IMR-90 (cell line): ENCODE results near the gene FGFBP2. TPM values are rescaled to one million over a fixed set of nuclear protein-coding genes. Genes with fewer than 3 reads are reported as not detected.

Source experiments
- ATAC-seq: fragments of 200-7000 bp; cut with Tn5 transposase; 2 replicates; pipeline ENCODE4 v1.9.1; 2020; ENCODE audit warnings: low read depth, mild to moderate bottlenecking, moderate library complexity
- BruUV-seq: library from RNA; stranded (reverse); fragments of 400-500 nt; replicated peaks from 2 replicates; lab custom pipeline; 2021; lab: Mats Ljungman, UMichigan
- CTCF ChIA-PET: fragments of 300-600 bp; formaldehyde crosslinking; extraction: SDS; loops from one replicate; lab custom pipeline; 2021; ENCODE audit warnings: antibody characterized with exemption; lab: Yijun Ruan, JAX
- POLR2A ChIA-PET: fragments of 300-600 bp; sonication (Branson Sonifier 250); formaldehyde crosslinking; loops from one replicate; lab custom pipeline; 2022; ENCODE audit warnings: antibody characterized with exemption; ENCODE audit not compliant: unreplicated experiment; lab: Charles Lee
- DNase-seq: peaks from one replicate; pipeline ENCODE4 v3.0.0; 2013
- H2AFZ ChIP-seq: replicated peaks from 2 replicates; pipeline ENCODE3; 2013; ENCODE audit warnings: low read length, mild to moderate bottlenecking; ENCODE audit not compliant: poor library complexity
- H2AK5ac ChIP-seq: 2 replicates; pipeline ENCODE4 v1.6.1; 2013; ENCODE audit warnings: low read depth, low read length, inconsistent platforms
- H2AK9ac ChIP-seq: replicated peaks from 2 replicates; pipeline ENCODE3; 2013; ENCODE audit warnings: mild to moderate bottlenecking, low read depth, low read length, moderate library complexity; ENCODE audit not compliant: poor library complexity
- H2BK120ac ChIP-seq: 2 replicates; pipeline ENCODE4 v1.6.1; 2013; ENCODE audit warnings: low read depth, low read length, inconsistent platforms
- H2BK15ac ChIP-seq: 3 replicates; pipeline ENCODE4 v1.6.1; 2013; ENCODE audit warnings: low read depth, low read length, inconsistent platforms
- H2BK20ac ChIP-seq: 2 replicates; pipeline ENCODE4 v1.6.1; 2013; ENCODE audit warnings: low read depth, mild to moderate bottlenecking, inconsistent platforms, low read length, moderate library complexity
- H2BK5ac ChIP-seq: 2 replicates; pipeline ENCODE4 v1.6.1; 2013; ENCODE audit warnings: mild to moderate bottlenecking, low read depth, low read length, inconsistent platforms; ENCODE audit not compliant: poor library complexity, severe bottlenecking
- H3K14ac ChIP-seq: replicated peaks from 2 replicates; pipeline ENCODE4 v1.6.1; 2013; ENCODE audit warnings: low read depth, low read length, inconsistent platforms
- H3K18ac ChIP-seq: 2 replicates; pipeline ENCODE4 v1.6.1; 2013; ENCODE audit warnings: low read depth, low read length, control low read depth
- H3K23ac ChIP-seq: 2 replicates; pipeline ENCODE4 v1.6.1; 2013; ENCODE audit warnings: low read depth, low read length, inconsistent platforms
- H3K27ac ChIP-seq: 2 replicates; pipeline ENCODE4 v1.5.1; 2013; ENCODE audit warnings: mild to moderate bottlenecking, control low read depth, low read length; ENCODE audit not compliant: insufficient read depth
- H3K27me3 ChIP-seq: 2 replicates; pipeline ENCODE4 v1.6.1; 2013; ENCODE audit warnings: low read length; ENCODE audit not compliant: control insufficient read depth, insufficient read depth
- H3K36me3 ChIP-seq: 2 replicates; pipeline ENCODE4 v1.6.1; 2013; ENCODE audit warnings: low read length, mixed read lengths; ENCODE audit not compliant: control insufficient read depth, insufficient read depth
- H3K4ac ChIP-seq: 2 replicates; pipeline ENCODE4 v1.6.1; 2013; ENCODE audit warnings: low read depth, low read length, inconsistent platforms
- H3K4me1 ChIP-seq: 2 replicates; pipeline ENCODE4 v1.6.1; 2013; ENCODE audit warnings: low read length, mixed read lengths; ENCODE audit not compliant: control insufficient read depth, insufficient read depth
- H3K4me2 ChIP-seq: 2 replicates; pipeline ENCODE4 v1.6.1; 2013; ENCODE audit warnings: low read depth, mild to moderate bottlenecking, control low read depth, low read length, moderate library complexity
- H3K4me3 ChIP-seq: 2 replicates; pipeline ENCODE4 v1.5.1; 2013; ENCODE audit warnings: low read depth, mild to moderate bottlenecking, control low read depth, low read length, moderate library complexity; ENCODE audit not compliant: insufficient read depth
- H3K56ac ChIP-seq: 2 replicates; pipeline ENCODE4 v1.6.1; 2013; ENCODE audit warnings: low read length, inconsistent platforms; ENCODE audit not compliant: insufficient read depth; ENCODE audit errors: extremely low read depth
- H3K79me1 ChIP-seq, 2 experiments: 2 replicates each; pipeline ENCODE4 v1.6.1; 2013; ENCODE audit warnings: low read length in 2 of 2, inconsistent platforms in 1 of 2, low read depth in 1 of 2
- H3K9ac ChIP-seq: 2 replicates; pipeline ENCODE4 v1.6.1; 2013; ENCODE audit warnings: low read depth, low read length, control low read depth
- H3K9me1 ChIP-seq: 2 replicates; pipeline ENCODE4 v1.6.1; 2013; ENCODE audit warnings: low read length, inconsistent platforms; ENCODE audit not compliant: insufficient read depth
- H3K9me3 ChIP-seq: 2 replicates; pipeline ENCODE4 v1.6.1; 2013; ENCODE audit warnings: low read length; ENCODE audit not compliant: control insufficient read depth, insufficient read depth
- H4K20me1 ChIP-seq: 2 replicates; pipeline ENCODE4 v1.6.1; 2013; ENCODE audit warnings: low read length, inconsistent platforms; ENCODE audit not compliant: insufficient read depth
- H4K5ac ChIP-seq: 2 replicates; pipeline ENCODE4 v1.6.1; 2013; ENCODE audit warnings: mild to moderate bottlenecking, low read depth, low read length, control low read depth
- H4K8ac ChIP-seq, 2 experiments: 2 replicates each; pipeline ENCODE4 v1.6.1; 2013; ENCODE audit warnings: low read depth in 2 of 2, low read length in 2 of 2, control low read depth in 1 of 2, inconsistent platforms in 1 of 2
- H4K91ac ChIP-seq: 2 replicates; pipeline ENCODE4 v1.6.1; 2013; ENCODE audit warnings: low read depth, low read length, inconsistent platforms; ENCODE audit not compliant: insufficient read depth
- BHLHE40 ChIP-seq: fragments of 150-350 bp; IDR thresholded peaks from 2 replicates; pipeline ENCODE4 v1.6.1; 2016; ENCODE audit warnings: mild to moderate bottlenecking, low read depth, low read length
- CHD1 ChIP-seq: IDR thresholded peaks from 2 replicates; pipeline ENCODE4 v1.6.1; 2012; ENCODE audit warnings: low read depth, low read length, improper control_type of control experiment
- CTCF ChIP-seq: conservative IDR thresholded peaks from 2 replicates; pipeline ENCODE4 v1.5.1; 2012; ENCODE audit warnings: mild to moderate bottlenecking, low read depth, low read length, improper control_type of control experiment
- FOS ChIP-seq: fragments of 150-350 bp; IDR thresholded peaks from 2 replicates; pipeline ENCODE4 v1.6.1; 2016; ENCODE audit warnings: low read depth, low read length
- MAFK ChIP-seq: IDR thresholded peaks from 2 replicates; pipeline ENCODE4 v1.6.1; 2012; ENCODE audit warnings: low read depth, low read length, improper control_type of control experiment
- MAZ ChIP-seq: IDR thresholded peaks from 2 replicates; pipeline ENCODE4 v1.6.1; 2012; ENCODE audit warnings: low read depth, mild to moderate bottlenecking, low read length, improper control_type of control experiment, moderate library complexity, borderline replicate concordance
- MXI1 ChIP-seq: IDR thresholded peaks from 2 replicates; pipeline ENCODE4 v1.6.1; 2012; ENCODE audit warnings: low read depth, mild to moderate bottlenecking, low read length, moderate library complexity, borderline replicate concordance
- NFE2L2 ChIP-seq: fragments of 150-350 bp; IDR thresholded peaks from 2 replicates; pipeline ENCODE4 v1.6.1; 2016; ENCODE audit warnings: low read depth, mild to moderate bottlenecking, low read length
- POLR2A ChIP-seq: IDR thresholded peaks from 2 replicates; pipeline ENCODE4 v1.6.1; 2012; ENCODE audit warnings: mild to moderate bottlenecking, low read depth, low read length
- RAD21 ChIP-seq: IDR thresholded peaks from 2 replicates; pipeline ENCODE4 v1.6.1; 2012; ENCODE audit warnings: low read length, improper control_type of control experiment
- RCOR1 ChIP-seq: IDR thresholded peaks from 2 replicates; pipeline ENCODE4 v1.6.1; 2012; ENCODE audit warnings: mild to moderate bottlenecking, low read length, improper control_type of control experiment; ENCODE audit not compliant: insufficient replicate concordance
- RFX5 ChIP-seq: IDR thresholded peaks from 2 replicates; pipeline ENCODE4 v1.8.0; 2012; ENCODE audit warnings: low read depth, mild to moderate bottlenecking, low read length, moderate library complexity
- SMC3 ChIP-seq: fragments of 150-350 bp; IDR thresholded peaks from 2 replicates; pipeline ENCODE4 v1.6.1; 2016; ENCODE audit warnings: low read depth, mild to moderate bottlenecking, antibody characterized with exemption, low read length, moderate library complexity
- WGBS, 2 experiments: methylation state at CpG; one replicate each; pipeline versions ENCODE4 v1.1.5 to v1.1.7; 2013; ENCODE audit warnings: missing lambda C conversion rate in 2 of 2; ENCODE audit not compliant: insufficient read length in 1 of 2; ENCODE audit errors: extremely low coverage in 2 of 2; 5-methylcytosine and 5-hydroxymethylcytosine counted together
- dilution Hi-C: fragments of 300-500 bp; cut with HindIII; formaldehyde crosslinking; loops from one replicate; pipeline ENCODE4 v1.14.3; 2018; ENCODE audit warnings: low sequenced_read_pairs; ENCODE audit not compliant: unreplicated experiment
- in situ Hi-C: fragments of 300-500 bp; cut with MboI; formaldehyde crosslinking; loops from 3 replicates; pipeline ENCODE4 v1.14.3; 2019; ENCODE audit warnings: low sequenced_read_pairs, inconsistent platforms, mixed read lengths
- intact Hi-C: fragments of 100-400 bp; cut with micrococcal nuclease; formaldehyde crosslinking; loops from 2 replicates; pipeline ENCODE4 v1.10.0; 2022
- polyA plus RNA-seq, 3 experiments: library from polyadenylated mRNA; depleted of rRNA; stranded (reverse); fragments of >200 nt; gene quantifications; 2 replicates each; pipeline ENCODE4 v1.2.3, GENCODE V29; 2012; ENCODE audit warnings: low replicate concordance in 1 of 3
- total RNA-seq: library from RNA; depleted of rRNA; stranded (reverse); fragments of >200 nt; gene quantifications from 2 replicates; pipeline ENCODE4 v1.2.3, GENCODE V29; 2012
- TF ChIP-seq, protein P1 (sequence below): fragments of 150-350 bp; IDR thresholded peaks from 2 replicates; pipeline ENCODE4 v1.6.1; 2017; ENCODE audit warnings: mild to moderate bottlenecking, antibody characterized with exemption, low read length, low read depth
- TF ChIP-seq, protein P2 (sequence below): fragments of 150-350 bp; IDR thresholded peaks from 2 replicates; pipeline ENCODE4 v1.6.1; 2016; ENCODE audit warnings: low read depth, mild to moderate bottlenecking, low read length, moderate library complexity, borderline replicate concordance

Gene FGFBP2
- total and polyA plus RNA-seq, 2 of the 4 experiments (the other 2 are of a cell fraction), result not detected

- Histone ChIP-seq H4K20me1 (no peaks in the 10 kb centered on the region), H3K9ac (no peak overlapping the region), H2BK5ac (no peak overlapping the region), H3K9me3 (no peaks in the 10 kb centered on the region), H3K23ac (no peak overlapping the region), H3K9me1 (no peaks in the 10 kb centered on the region), H3K36me3 (no peaks in the 10 kb centered on the region), H2AK5ac (no peak overlapping the region), H4K91ac (no peak overlapping the region), H4K8ac (no peak overlapping the region), H2AFZ (no peak overlapping the region), H3K27me3 (peaks cover 21% of the 10 kb centered on the region), H2BK20ac (no peak overlapping the region), H4K5ac (no peak overlapping the region), H2AK9ac (no peak overlapping the region), H3K14ac (no peak overlapping the region), H3K4me1 (no peaks in the 10 kb centered on the region), H3K27ac (no peak overlapping the region), H2BK120ac (no peak overlapping the region), H2BK15ac (no peak overlapping the region), H3K18ac (no peak overlapping the region), H3K4ac (no peak overlapping the region), H3K4me2 (no peak overlapping the region), H3K4me3 (no peak overlapping the region), H3K56ac (no peak overlapping the region), H3K79me1 (no peaks in the 10 kb centered on the region)
- no TSS peak for BruUV-seq
- no peak for TF ChIP-seq MAZ
- no peak for TF ChIP-seq CTCF
- no peak for TF ChIP-seq CHD1
- no peak for TF ChIP-seq NFE2L2
- TF ChIP-seq, protein P1, sequence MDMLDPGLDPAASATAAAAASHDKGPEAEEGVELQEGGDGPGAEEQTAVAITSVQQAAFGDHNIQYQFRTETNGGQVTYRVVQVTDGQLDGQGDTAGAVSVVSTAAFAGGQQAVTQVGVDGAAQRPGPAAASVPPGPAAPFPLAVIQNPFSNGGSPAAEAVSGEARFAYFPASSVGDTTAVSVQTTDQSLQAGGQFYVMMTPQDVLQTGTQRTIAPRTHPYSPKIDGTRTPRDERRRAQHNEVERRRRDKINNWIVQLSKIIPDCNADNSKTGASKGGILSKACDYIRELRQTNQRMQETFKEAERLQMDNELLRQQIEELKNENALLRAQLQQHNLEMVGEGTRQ, result no peak
- no peak for TF ChIP-seq RCOR1
- no peak for TF ChIP-seq MXI1
- TF ChIP-seq POLR2A, result no peak
- TF ChIP-seq RFX5, result no peak
- no peak for TF ChIP-seq FOS
- no peak for TF ChIP-seq BHLHE40
- no peak for TF ChIP-seq SMC3
- TF ChIP-seq, protein P2, sequence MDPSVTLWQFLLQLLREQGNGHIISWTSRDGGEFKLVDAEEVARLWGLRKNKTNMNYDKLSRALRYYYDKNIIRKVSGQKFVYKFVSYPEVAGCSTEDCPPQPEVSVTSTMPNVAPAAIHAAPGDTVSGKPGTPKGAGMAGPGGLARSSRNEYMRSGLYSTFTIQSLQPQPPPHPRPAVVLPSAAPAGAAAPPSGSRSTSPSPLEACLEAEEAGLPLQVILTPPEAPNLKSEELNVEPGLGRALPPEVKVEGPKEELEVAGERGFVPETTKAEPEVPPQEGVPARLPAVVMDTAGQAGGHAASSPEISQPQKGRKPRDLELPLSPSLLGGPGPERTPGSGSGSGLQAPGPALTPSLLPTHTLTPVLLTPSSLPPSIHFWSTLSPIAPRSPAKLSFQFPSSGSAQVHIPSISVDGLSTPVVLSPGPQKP, result no peak
- no peak for TF ChIP-seq RAD21
- TF ChIP-seq MAFK, result no peak
- no CpG with 5 or more reads among the region's 2 CpGs for WGBS, 2 experiments
- in situ Hi-C loops (loop anchor here (5.0 kb wide), 2 partner anchors 71 to 151 kb away; no protein-coding TSS in a partner anchor), intact Hi-C loops (no loop called here), dilution Hi-C loops (no loop called here)
- DNase-seq, result no peak
- POLR2A ChIA-PET, result no interaction called here
- no peak for ATAC-seq
- CTCF ChIA-PET, result interaction anchor here (1.2 kb wide), 2 partner anchors 70 to 76 kb away, joined by 3 to 8 read pairs; no protein-coding TSS in a partner anchor
Measured at GRCh38 chr4:15958562-15958961, 4.4 kb downstream of the FGFBP2 start.
